ENCODE measurements around the gene NHSL1.

Gene NHSL1

DNA sequence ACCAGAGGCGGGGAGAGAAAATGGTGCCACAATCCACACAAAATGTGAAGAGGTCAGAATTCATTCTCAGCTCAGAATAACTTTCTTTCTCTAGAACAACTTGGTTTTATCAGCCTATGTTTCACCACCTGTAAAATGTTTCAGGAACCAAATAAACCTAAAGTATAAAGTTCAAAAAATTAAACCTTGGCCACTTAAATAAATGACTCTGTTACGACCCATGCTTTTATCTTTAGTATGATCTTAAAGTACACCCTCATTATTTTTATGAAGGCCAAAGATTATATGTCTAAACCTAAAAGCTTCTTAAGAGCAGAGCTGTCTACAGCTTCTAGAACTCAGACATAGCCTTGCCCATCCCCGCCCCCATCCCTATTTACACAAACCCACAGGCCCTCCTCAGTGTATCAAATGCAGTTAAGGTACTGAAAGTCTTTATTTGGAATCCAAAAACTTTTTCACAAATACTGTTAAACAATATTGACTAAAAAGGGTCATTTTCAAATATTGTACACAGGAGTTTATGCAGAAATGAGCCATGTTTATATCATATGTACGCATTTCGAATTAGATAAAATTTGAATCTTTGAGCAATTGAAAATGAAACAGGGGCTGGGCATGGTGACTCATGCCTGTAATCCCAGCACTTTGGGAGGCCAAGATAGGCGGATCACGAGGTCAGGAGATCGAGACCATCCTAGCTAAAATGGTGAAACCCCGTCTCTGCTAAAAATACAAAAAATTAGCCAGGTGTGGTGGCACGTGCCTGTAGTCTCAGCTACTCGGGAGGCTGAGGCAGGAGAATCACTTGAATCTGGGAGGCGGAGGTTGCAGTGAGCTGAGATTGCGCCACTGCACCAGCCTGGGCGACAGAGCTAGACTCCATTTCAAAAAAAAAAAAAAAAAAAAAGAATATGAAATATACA lies 5.7 kb upstream of the NHSL1 start:
- H3F3A ChIP-seq (ENCODE audit: insufficient read depth, low read length), result no peaks in the 10 kb centered on the region

DNA sequence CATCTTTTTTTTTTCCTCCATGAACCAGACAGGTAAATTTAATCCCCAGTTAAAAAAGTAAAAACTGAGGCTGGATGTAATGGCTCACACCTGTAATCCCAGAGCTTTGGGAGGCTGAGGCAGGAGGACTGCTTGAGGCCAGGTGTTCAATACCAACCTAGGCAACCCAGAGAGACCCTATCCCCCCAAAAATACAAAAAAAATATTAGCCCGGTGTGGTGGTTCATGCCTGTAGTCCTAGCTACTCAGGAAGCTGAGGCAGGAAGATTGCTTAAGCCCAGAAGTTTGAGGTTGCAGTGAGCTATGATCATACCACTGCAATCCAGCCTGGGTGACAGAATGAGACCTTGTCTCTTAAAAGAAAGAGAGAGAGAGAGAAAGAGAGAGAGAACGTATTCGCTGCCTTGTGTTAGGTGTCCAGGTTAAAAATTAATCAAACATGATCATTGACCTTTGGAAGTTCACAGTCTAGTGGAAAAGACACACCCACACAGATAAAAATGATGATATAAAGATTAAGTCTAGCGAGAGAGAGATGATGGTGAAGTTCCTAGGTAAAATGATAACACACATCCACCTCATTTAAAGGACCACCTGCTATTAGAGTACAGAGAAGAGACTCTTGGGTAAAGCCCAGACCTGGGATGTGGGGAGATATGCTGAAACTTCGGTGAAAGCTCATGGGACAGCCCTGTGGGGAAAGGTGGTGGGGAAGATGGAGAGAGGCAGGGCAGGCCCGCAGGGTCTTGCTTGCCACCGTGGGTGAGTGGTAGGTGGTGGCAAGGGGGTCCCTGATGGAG lies 4.8 kb upstream of the NHSL1 start:
- Histone ChIP-seq H4K20me1 (ENCODE audit: insufficient read depth, low read length) (no peaks in the 10 kb centered on the region), H2AFZ (ENCODE audit: low read length) (no peak overlapping the region), H3K9ac (ENCODE audit: low read length) (no peak overlapping the region), H3K36me3 (ENCODE audit: insufficient read depth, low read length) (no peaks in the 10 kb centered on the region), H3K4me3 (ENCODE audit: low read depth, low read length, poor library complexity, severe bottlenecking) (no peak overlapping the region), H3K79me2 (ENCODE audit: insufficient read depth, low read length) (no peaks in the 10 kb centered on the region), H3F3A (ENCODE audit: insufficient read depth, low read length) (no peaks in the 10 kb centered on the region), H3K9me2 (ENCODE audit: low read depth, low read length) (no peaks in the 10 kb centered on the region), H3K4me1 (ENCODE audit: insufficient read depth, low read length, severe bottlenecking) (no peaks in the 10 kb centered on the region), H3K4me2 (ENCODE audit: low read length) (no peak overlapping the region), H3K27me3 (ENCODE audit: insufficient read depth, low read length) (no peaks in the 10 kb centered on the region), H3K27ac (ENCODE audit: low read depth, low read length, poor library complexity, severe bottlenecking) (no peak overlapping the region), H3K9me3 (ENCODE audit: low read length) (no peaks in the 10 kb centered on the region)
- TF ChIP-seq, protein P1, sequence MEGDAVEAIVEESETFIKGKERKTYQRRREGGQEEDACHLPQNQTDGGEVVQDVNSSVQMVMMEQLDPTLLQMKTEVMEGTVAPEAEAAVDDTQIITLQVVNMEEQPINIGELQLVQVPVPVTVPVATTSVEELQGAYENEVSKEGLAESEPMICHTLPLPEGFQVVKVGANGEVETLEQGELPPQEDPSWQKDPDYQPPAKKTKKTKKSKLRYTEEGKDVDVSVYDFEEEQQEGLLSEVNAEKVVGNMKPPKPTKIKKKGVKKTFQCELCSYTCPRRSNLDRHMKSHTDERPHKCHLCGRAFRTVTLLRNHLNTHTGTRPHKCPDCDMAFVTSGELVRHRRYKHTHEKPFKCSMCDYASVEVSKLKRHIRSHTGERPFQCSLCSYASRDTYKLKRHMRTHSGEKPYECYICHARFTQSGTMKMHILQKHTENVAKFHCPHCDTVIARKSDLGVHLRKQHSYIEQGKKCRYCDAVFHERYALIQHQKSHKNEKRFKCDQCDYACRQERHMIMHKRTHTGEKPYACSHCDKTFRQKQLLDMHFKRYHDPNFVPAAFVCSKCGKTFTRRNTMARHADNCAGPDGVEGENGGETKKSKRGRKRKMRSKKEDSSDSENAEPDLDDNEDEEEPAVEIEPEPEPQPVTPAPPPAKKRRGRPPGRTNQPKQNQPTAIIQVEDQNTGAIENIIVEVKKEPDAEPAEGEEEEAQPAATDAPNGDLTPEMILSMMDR (IDR thresholded peaks at IDR 0.05; ENCODE audit: low read length), result no peak
- TF ChIP-seq EZH2 (IDR thresholded peaks at IDR 0.05; ENCODE audit: borderline replicate concordance, low read length), result no peak

More for the DNA sequence above, 5.7 kb upstream of the NHSL1 start:
- H3K4me2 ChIP-seq (ENCODE audit: low read length), result no peak overlapping the region
- no peak for TF ChIP-seq EZH2 (IDR thresholded peaks at IDR 0.05; ENCODE audit: borderline replicate concordance, low read length)
- TF ChIP-seq, protein P1 (IDR thresholded peaks at IDR 0.05; ENCODE audit: low read length), result no peak
- no peaks in the 10 kb centered on the region for H3K9me2 ChIP-seq (ENCODE audit: low read depth, low read length)
- no peak overlapping the region for H3K27ac ChIP-seq (ENCODE audit: low read depth, low read length, poor library complexity, severe bottlenecking)
- no peaks in the 10 kb centered on the region for H3K4me1 ChIP-seq (ENCODE audit: insufficient read depth, low read length, severe bottlenecking)
- H3K9ac ChIP-seq (ENCODE audit: low read length), result no peak overlapping the region
- no peak overlapping the region for H3K4me3 ChIP-seq (ENCODE audit: low read depth, low read length, poor library complexity, severe bottlenecking)
- no peaks in the 10 kb centered on the region for H3K36me3 ChIP-seq (ENCODE audit: insufficient read depth, low read length)
- no peak overlapping the region for H2AFZ ChIP-seq (ENCODE audit: low read length)
- no peaks in the 10 kb centered on the region for H3K79me2 ChIP-seq (ENCODE audit: insufficient read depth, low read length)
- H3K9me3 ChIP-seq (ENCODE audit: low read length), result no peaks in the 10 kb centered on the region
- no peaks in the 10 kb centered on the region for H4K20me1 ChIP-seq (ENCODE audit: insufficient read depth, low read length)
- no peaks in the 10 kb centered on the region for H3K27me3 ChIP-seq (ENCODE audit: insufficient read depth, low read length)

DNA sequence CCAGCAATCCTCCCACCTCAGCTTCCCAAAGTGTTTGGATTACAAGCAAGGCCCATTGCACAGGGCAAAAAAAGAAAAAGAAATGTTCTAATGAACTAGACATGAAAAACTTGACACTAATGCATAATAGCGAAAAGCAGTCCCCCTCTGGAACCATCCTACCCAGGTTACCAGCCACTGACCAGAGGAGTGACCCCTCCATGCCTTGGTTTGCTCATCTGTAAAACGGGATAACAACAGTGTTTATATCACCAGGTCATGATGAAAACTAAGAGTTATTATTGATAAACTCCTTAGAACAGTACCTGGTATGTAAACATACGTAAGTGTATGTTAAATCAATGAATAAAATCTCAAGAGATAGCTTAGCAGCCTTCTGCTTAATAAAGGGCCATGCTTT lies 3.3 kb upstream of the NHSL1 start:
- Histone ChIP-seq H3F3A (ENCODE audit: insufficient read depth, low read length) (no peaks in the 10 kb centered on the region), H4K20me1 (ENCODE audit: insufficient read depth, low read length) (no peaks in the 10 kb centered on the region), H2AFZ (ENCODE audit: low read length) (no peak overlapping the region), H3K27ac (ENCODE audit: low read depth, low read length, poor library complexity, severe bottlenecking) (no peak overlapping the region), H3K27me3 (ENCODE audit: insufficient read depth, low read length) (no peaks in the 10 kb centered on the region), H3K79me2 (ENCODE audit: insufficient read depth, low read length) (no peaks in the 10 kb centered on the region), H3K9me3 (ENCODE audit: low read length) (no peaks in the 10 kb centered on the region), H3K4me3 (ENCODE audit: low read depth, low read length, poor library complexity, severe bottlenecking) (no peak overlapping the region), H3K36me3 (ENCODE audit: insufficient read depth, low read length) (no peaks in the 10 kb centered on the region), H3K9ac (ENCODE audit: low read length) (no peak overlapping the region), H3K4me1 (ENCODE audit: insufficient read depth, low read length, severe bottlenecking) (no peaks in the 10 kb centered on the region), H3K4me2 (ENCODE audit: low read length) (no peak overlapping the region), H3K9me2 (ENCODE audit: low read depth, low read length) (no peaks in the 10 kb centered on the region)
- TF ChIP-seq, protein P1 (IDR thresholded peaks at IDR 0.05; ENCODE audit: low read length), result no peak
- no peak for TF ChIP-seq EZH2 (IDR thresholded peaks at IDR 0.05; ENCODE audit: borderline replicate concordance, low read length)
